DND-41 (cell line): ENCODE data around the gene CAP1.

Experiments used
- EZH2 ChIP-seq: IDR thresholded peaks from 3 replicates; pipeline ENCODE4 v1.6.1; 2012; ENCODE audit warnings: borderline replicate concordance, low read depth, mild to moderate bottlenecking, moderate library complexity, low read length, inconsistent platforms; ENCODE audit not compliant: severe bottlenecking
- TF ChIP-seq, protein P1 (sequence below): IDR thresholded peaks from 2 replicates; pipeline ENCODE4 v1.5.1; 2012; ENCODE audit warnings: borderline replicate concordance, low read length, moderate library complexity, mild to moderate bottlenecking; ENCODE audit not compliant: poor library complexity, severe bottlenecking; ENCODE audit errors: extremely low read depth

DNA sequence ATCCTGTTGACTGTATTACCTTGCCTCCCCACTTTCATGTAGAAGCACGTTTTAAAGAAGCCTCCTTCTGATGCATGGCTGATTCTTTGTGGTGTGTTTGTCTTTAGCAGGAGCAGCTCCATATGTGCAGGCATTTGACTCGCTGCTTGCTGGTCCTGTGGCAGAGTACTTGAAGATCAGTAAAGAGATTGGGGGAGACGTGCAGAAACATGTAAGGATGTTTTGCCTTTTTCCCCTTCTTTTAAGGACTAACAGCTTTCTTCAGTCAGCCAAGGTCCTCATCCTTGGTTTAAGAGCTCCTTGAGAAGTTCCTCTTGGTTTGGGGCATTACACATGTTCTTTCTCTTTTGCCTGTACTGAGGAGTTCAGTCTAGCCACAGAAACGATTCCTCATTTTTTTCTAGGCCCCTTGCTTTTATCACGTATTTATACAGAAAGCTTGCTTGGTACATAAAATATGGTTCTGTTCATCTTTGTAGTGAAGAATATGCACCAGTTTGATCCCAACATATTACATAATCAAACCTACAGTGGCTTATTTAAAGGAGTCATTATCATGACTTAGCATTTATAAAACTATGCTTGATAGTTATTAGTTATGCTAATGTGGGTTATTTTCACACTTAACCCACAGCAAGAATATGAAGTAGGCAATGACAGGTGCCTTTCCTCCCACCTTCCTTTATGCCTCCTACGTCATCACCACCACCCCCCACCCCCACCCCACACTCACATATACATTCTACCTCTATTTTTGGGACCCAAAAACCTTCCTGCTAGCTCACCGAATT, 19.6 kb downstream of the CAP1 start:
- TF ChIP-seq, protein P1, sequence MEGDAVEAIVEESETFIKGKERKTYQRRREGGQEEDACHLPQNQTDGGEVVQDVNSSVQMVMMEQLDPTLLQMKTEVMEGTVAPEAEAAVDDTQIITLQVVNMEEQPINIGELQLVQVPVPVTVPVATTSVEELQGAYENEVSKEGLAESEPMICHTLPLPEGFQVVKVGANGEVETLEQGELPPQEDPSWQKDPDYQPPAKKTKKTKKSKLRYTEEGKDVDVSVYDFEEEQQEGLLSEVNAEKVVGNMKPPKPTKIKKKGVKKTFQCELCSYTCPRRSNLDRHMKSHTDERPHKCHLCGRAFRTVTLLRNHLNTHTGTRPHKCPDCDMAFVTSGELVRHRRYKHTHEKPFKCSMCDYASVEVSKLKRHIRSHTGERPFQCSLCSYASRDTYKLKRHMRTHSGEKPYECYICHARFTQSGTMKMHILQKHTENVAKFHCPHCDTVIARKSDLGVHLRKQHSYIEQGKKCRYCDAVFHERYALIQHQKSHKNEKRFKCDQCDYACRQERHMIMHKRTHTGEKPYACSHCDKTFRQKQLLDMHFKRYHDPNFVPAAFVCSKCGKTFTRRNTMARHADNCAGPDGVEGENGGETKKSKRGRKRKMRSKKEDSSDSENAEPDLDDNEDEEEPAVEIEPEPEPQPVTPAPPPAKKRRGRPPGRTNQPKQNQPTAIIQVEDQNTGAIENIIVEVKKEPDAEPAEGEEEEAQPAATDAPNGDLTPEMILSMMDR: no peak
- no peak for TF ChIP-seq EZH2
